ENCODE data around the gene ARHGAP19.

The ARHGAP19 gene, protein sequence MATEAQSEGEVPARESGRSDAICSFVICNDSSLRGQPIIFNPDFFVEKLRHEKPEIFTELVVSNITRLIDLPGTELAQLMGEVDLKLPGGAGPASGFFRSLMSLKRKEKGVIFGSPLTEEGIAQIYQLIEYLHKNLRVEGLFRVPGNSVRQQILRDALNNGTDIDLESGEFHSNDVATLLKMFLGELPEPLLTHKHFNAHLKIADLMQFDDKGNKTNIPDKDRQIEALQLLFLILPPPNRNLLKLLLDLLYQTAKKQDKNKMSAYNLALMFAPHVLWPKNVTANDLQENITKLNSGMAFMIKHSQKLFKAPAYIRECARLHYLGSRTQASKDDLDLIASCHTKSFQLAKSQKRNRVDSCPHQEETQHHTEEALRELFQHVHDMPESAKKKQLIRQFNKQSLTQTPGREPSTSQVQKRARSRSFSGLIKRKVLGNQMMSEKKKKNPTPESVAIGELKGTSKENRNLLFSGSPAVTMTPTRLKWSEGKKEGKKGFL

DNA sequence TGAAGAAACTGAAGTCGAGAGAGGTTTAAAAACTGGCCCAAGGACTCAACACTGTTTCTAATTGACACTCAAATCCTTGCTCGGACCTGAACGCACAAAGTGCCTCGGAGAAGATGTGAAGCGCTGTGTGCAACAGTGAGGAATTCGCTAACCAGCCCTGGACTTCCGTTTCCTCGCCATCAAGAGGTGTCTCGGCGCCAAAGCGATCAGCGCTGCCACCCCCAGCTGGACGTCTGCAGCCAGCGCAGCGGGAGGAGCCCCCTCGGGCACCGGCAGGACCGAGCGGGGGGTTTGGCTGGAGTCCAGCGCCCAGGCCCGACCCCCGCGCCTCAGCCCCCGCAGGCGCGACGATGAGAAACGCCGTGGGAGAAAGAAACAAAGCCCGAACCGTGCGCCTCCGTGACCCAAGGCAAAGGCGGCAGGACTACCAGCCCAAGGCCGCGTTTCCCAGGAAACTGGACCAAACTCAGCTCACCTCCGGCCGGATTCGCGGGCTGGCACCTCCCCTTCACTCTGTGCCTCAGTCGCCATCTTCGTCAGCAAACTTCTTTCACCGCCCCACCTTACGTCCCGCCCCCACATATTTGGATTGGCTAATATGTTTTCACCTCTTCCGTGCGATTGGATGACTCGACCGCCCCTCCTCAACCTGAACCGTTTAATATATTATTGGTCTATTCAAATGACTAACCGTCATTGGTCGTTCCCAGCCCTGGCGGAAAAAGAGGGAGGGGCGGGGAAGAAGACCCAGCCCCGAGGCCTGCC, at the start of gene ARHGAP19:
ARHGAP19 (minus strand) TSS at position 541 of the 765 bp plus-strand sequence; CDS start at position 531, 10 bp downstream.
- DNase-seq (ENCODE audit: low read depth in 2 of 2): peak; percentile 83 to 90

DNA sequence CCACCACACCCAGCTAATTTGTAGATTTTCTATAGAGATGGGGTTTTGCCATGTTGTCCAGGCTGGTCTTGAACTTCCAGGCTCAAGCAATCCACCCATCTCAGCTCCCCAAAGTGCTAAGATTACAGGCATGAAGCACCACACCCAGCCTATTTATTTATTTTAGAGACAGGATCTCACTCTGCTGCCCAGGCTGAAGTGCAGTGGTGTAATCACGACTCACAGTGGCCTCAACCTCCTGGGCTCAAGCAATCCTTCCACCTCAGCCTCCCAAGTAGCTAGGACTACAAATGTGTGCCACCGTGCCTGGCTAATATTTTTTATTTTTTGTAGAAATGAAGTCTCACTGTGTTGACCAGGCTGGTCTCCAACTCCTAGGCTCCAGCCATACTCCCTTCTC, 49.0 kb upstream of the ARHGAP19 start:
- DNase-seq (ENCODE audit: low read depth in 2 of 2): no peak

DNA sequence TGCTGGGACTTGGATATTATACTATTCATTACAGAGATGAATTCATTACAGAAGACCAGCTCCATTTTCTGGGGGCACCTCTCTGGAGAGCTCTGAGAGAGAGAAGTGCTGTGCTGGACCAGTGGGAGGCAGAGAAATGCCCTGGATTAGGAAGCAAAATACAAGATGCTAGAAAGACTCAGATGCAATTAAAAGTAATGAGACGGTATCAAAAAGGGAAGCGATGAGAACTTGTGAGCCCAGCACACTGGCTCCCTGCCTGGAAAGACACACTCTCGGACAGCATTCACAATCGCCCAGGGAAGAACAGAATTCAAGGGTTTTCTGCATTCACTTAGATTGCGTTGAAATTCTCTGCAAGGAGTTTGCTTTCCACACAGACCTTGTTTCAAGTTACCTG, 45.6 kb upstream of the ARHGAP19 start:
- DNase-seq (ENCODE audit: low read depth in 2 of 2): no peak

DNA sequence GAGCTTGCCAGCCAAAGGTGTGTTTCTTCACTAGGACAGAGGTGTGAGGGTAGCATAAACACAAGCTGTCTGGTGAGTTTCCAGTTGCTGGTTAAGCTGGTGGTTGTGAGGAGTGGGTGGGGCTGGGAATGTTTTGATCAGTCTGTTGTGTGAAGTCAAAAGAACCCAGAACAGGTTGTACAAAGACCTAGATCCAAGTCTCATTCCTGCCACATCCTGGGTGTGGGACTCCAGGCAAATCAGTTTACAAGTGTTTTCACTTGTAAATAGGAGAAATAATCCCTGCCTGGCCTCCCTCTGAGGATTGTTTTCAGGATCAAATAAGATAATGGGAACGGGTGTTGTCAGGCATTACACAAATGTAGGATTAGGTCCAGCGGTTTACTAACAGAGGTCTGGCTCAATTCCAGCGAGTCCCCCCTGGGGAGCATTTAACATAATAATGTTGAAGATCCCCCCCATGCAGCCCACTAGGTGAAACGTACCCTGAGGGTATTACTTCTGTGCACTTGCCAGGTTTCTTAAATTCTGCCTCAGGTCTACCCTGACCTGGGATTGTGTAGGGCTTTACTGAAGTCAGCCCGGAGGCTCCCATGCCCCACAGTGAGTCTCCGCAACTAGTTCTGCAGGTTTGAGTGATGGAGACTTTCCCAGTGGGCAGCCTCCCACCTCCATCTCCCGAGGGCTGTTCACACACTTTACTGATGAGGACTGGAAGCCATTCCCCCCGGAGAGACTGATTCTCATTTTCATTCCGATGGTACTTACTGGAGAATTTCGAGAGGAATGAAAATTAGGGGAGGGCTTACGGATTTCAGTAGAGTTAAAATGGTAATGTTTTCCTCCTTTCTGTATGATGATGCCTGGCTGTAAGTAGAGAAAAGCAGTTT, 44.8 kb upstream of the ARHGAP19 start:
- no peak for DNase-seq (ENCODE audit: low read depth in 2 of 2)

- no peak for DNase-seq (ENCODE audit: low read depth in 2 of 2)
Measured at GRCh38 chr10:97336446-97336845, 44.0 kb upstream of the ARHGAP19 start.

DNA sequence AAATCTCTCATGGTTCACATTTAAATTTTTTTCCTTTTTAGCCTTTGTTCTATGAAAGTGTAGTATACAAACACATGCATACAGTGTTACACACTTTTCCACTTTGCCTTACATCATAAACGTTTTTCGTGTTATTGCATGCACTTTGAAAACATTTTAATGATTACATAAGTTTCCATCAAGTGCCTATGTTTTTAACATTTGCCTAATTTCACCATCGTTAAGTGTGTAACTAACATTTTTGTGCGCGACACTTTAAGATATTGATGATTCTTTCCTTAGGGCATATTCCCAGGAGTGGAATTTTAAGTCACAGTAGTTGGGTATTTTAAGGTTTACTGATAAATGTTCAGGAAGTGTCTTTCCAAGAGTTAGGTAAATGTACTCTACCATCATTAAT, 43.6 kb upstream of the ARHGAP19 start:
- no peak for DNase-seq (ENCODE audit: low read depth in 2 of 2)

GRCh38 chr10:97335188-97335619, 42.8 kb upstream of the ARHGAP19 start:
- DNase-seq (ENCODE audit: low read depth in 2 of 2): no peak

DNA sequence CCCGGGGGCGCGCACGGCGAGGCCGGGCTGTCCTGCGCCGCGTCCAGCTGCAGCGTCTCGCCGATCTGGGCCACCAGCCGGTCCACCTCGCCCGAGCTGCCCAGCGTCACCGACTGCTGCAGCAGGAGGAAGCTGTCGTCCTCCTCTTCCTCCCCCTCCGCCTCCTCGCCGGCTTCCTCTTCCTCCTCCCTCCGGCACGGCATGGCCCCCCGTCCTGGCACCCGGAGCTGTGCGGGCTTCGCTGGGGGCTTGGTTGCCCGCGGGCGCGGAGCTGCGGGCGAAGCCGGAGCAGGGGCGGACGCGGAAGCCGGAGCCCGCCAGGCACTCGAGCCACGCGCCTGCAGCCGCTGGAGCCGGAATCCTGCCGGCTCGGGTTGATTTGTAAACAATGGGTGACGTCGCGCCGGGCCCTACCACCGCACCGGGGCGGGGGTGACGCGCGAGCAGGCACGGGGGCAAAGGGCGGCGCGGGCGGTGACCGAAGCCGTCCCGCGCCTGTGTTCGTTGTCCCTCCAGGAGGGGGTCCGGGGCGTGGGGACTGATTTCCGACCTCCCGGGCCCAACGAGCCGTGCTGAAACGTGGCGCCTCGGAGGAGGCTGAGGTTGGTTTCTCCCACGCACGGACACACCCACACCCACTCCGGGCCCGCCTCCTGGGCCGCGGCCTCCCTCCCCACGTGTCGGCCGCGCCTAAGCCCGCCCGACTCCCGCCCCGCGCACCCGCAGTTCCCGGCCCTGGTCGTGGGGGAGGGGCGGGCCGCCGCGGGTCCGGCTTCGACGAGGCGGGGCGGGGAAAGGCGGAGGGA, 42.1 kb upstream of the ARHGAP19 start, which contains the start of gene FRAT2:
FRAT2 (minus strand) TSS at position 360 of the 806 bp plus-strand sequence; CDS start at position 203, 157 bp downstream.
- peak; percentile 72 to 82 for DNase-seq (ENCODE audit: low read depth in 2 of 2)

DNA sequence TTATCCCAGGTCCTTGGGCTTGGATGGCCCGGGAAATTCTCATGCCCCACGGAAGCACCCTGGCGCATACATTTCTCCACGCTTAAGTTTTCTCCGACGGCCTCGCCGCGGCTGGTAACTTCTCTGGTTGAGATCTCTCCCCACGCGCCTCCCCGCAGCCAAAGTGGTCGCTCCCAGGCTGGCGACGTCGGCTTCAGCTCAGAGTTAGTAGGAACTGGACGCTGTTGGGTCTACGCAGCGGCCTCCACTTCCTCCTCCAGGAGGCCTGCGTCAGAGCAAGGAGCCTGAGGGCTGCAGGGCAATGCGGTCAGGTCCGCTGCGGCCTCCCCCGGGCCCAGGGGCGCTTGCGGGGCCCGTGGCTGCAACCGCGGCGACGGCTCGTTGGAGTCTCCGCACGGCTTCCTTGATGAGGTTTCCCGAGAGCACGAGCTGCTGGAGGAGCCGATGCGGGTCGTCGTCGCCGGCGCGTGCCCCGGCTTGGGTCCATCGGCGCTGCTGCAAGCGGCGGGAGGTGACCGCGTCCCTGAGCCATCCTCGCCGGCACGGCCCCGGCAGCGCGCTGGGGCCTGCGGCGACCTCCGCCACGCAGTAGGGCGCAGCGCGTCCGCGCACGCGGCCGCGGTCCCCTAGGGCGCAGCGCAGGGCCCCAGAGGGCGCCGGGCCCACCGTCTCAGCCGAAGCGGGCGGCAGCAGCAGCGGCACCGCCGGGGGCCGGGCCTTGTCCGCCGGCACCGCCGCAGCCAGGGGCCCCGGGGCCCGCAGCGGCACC, 41.3 kb upstream of the ARHGAP19 start:
- no peak for DNase-seq (ENCODE audit: low read depth in 2 of 2)

GRCh38 chr10:97333351-97333600, 40.8 kb upstream of the ARHGAP19 start:
- DNase-seq (ENCODE audit: low read depth in 2 of 2): no peak

DNA sequence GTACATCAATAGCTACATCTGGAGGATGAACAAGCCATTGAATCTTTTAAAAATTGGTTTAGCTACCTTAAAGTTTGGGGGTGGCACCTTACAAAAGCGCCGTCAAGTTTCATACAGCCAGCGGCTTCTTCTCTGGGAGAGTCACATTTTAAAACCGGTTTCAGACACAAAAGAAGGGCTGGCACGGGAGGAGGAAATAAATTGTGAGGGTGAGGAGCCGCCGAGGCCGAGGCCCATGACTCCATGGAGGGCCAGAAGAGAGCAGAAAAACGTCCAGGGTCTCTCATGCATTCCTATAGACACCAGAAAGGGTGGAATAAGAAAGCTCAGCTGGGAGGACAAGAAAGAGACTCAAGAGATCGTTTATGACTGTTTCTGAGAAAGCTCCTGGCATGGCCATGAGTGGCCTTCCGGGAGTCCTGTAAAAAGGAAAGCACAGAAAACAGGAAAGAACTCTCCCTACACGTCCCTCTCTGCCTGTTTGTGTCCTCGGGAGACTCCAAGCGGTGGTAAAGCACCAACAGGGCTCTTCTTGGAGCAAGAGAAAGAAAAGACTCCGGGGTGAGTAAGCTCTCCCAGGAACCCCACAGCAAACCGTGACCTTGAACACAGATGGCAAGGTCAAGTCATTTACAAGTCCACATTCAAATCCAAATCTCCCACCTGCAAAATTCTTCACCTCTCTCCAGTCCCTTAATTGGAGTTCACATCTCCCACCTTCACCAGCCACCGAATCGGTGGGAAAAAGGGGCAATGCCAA, 40.3 kb upstream of the ARHGAP19 start:
- no peak for DNase-seq (ENCODE audit: low read depth in 2 of 2)

DNA sequence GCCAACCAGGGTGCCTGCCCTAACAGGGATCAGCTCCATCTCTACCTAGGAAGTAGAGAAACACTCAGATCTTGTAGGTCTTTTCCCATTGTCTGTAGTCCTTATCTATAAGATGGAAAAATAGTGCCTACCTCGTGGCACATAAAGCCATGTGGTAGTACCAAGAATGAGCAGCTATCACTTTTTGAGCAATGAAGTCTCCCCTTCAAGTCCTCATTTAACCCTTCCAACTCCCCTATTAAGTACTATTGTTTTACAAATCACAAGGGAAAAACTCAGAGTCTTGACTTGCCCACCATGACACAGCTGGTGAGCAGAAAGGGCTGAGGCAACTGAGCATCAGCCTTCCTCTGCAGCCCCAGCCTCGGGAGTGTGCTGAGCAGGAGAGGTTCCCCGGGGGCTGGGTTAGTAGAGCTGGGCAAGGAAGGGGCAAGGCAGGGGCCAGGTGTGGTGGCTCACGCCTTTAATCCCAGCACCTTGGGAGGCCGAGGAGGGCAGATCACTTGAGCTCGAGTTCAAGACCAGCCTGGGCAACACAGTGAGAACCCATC, 38.8 kb upstream of the ARHGAP19 start:
- DNase-seq (ENCODE audit: low read depth in 2 of 2): no peak

DNA sequence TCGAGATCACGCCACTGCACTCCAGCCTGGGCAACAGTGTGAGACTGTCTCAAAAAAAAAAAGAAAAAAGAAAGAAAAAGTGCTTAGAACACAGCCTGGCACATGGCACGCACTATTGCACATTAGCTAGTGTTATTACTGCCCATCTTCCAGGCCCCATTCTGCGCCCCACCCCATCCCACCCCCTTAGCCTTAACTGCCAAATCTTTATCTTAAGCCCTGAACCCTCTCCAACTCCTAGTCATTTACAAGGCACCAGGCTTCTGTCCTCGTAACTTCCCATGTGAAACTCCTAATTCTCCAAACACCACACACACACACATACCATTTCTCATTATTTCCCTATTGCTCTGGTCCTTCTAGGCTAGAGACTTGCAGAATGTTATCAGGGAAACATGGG, 37.3 kb upstream of the ARHGAP19 start:
- no peak for DNase-seq (ENCODE audit: low read depth in 2 of 2)

GRCh38 chr10:97328646-97329453, 36.4 kb upstream of the ARHGAP19 start:
- no peak for DNase-seq (ENCODE audit: low read depth in 2 of 2)

GRCh38 chr10:97327348-97328294, 35.2 kb upstream of the ARHGAP19 start:
- no peak for DNase-seq (ENCODE audit: low read depth in 2 of 2)

- no peak for DNase-seq (ENCODE audit: low read depth in 2 of 2)
Measured at GRCh38 chr10:97325754-97326153, 33.3 kb upstream of the ARHGAP19 start.

DNA sequence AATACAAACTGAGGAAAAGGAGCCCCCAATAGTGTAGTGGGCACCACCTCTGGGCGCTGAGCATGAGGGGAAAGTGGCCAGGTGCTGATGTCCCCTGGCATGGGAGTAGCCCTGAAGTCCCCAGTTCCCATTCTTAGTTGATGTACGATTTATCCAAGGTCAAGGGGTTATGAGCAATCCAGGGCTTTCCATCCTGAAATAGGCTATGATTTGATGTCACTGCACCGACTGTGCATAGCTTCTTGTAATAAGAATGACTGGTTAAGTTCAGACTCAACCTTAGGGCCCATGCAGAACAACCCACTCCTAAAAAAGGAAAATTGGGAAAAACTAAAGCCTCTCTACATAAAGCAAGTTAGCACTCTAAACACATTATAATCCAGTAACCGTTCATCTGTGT, 31.1 kb upstream of the ARHGAP19 start:
- DNase-seq (ENCODE audit: low read depth in 2 of 2): no peak
